Measurements from ENCODE around the gene VGLL4. TPM values are rescaled to one million over a fixed set of nuclear protein-coding genes. Genes with fewer than 3 reads are reported as not detected.

Gene VGLL4
- total RNA-seq, 1 experiment from 2014 or later = 46.1 TPM

DNA sequence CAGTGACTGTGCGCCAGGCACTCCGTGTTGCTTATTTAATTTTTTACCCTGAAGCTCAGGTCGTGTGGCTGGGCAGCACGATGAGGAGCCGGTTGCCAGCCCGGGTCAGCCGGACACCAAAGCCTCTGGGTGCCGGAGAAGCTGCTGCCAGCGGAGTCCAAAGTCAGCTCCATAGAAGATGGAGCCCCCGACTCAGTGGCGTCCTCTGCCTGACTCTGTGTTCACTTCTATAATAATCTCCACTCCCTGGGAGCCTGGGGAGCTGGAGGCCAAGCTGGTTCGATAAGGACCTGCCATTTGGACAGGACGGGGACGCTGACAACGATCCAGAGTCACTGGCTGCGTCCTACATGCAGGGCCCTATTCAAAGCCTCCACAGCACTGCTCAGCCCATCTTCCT, 78.6 kb downstream of the VGLL4 start:
- Mint-ChIP-seq H3K9me3 (ENCODE audit: unreplicated experiment) (no peaks in the 10 kb centered on the region), H3K4me3 (ENCODE audit: unreplicated experiment) (no peak overlapping the region), H3K4me1 (ENCODE audit: low read depth, unreplicated experiment) (no peaks in the 10 kb centered on the region), H3K36me3 (ENCODE audit: insufficient read depth, unreplicated experiment) (peaks cover 38% of the 10 kb centered on the region), H3K27ac (ENCODE audit: unreplicated experiment) (no peak overlapping the region), H3K27me3 (ENCODE audit: insufficient read depth, unreplicated experiment) (no peaks in the 10 kb centered on the region)
- CTCF ChIA-PET = no interaction called here
- Histone ChIP-seq H3K4me3 (ENCODE audit: low read depth, low read length) (no peak overlapping the region), H3K9me3 (no peaks in the 10 kb centered on the region), H3K4me1 (no peaks in the 10 kb centered on the region), H3K27me3 (replicated peaks; ENCODE audit: control insufficient read depth, insufficient read depth, low read length) (no peaks in the 10 kb centered on the region), H3K36me3 (ENCODE audit: control insufficient read depth, insufficient read depth, low read length) (no peaks in the 10 kb centered on the region)
- POLR2A ChIA-PET = no interaction called here
- no TSS peak for BruUV-seq (replicated peaks)
- TF ChIP-seq, protein P1, sequence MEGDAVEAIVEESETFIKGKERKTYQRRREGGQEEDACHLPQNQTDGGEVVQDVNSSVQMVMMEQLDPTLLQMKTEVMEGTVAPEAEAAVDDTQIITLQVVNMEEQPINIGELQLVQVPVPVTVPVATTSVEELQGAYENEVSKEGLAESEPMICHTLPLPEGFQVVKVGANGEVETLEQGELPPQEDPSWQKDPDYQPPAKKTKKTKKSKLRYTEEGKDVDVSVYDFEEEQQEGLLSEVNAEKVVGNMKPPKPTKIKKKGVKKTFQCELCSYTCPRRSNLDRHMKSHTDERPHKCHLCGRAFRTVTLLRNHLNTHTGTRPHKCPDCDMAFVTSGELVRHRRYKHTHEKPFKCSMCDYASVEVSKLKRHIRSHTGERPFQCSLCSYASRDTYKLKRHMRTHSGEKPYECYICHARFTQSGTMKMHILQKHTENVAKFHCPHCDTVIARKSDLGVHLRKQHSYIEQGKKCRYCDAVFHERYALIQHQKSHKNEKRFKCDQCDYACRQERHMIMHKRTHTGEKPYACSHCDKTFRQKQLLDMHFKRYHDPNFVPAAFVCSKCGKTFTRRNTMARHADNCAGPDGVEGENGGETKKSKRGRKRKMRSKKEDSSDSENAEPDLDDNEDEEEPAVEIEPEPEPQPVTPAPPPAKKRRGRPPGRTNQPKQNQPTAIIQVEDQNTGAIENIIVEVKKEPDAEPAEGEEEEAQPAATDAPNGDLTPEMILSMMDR (IDR thresholded peaks at IDR 0.05; ENCODE audit: insufficient read depth in 1 of 2, low read depth in 1 of 2, low read length in 1 of 2, severe bottlenecking in 1 of 2, unreplicated experiment in 1 of 2) = no peak
- intact Hi-C loops (cut with micrococcal nuclease; ENCODE audit: unreplicated experiment) = no loop called here
- no peak for DNase-seq

- CTCF ChIA-PET = no interaction called here
- Mint-ChIP-seq H3K9me3 (ENCODE audit: unreplicated experiment) (no peaks in the 10 kb centered on the region), H3K4me3 (ENCODE audit: unreplicated experiment) (no peak overlapping the region), H3K4me1 (ENCODE audit: low read depth, unreplicated experiment) (no peaks in the 10 kb centered on the region), H3K36me3 (ENCODE audit: insufficient read depth, unreplicated experiment) (peaks cover 43% of the 10 kb centered on the region), H3K27me3 (ENCODE audit: insufficient read depth, unreplicated experiment) (no peaks in the 10 kb centered on the region), H3K27ac (ENCODE audit: unreplicated experiment) (no peak overlapping the region)
- Histone ChIP-seq H3K4me3 (ENCODE audit: low read depth, low read length) (no peak overlapping the region), H3K9me3 (no peaks in the 10 kb centered on the region), H3K27me3 (replicated peaks; ENCODE audit: control insufficient read depth, insufficient read depth, low read length) (no peaks in the 10 kb centered on the region), H3K4me1 (no peaks in the 10 kb centered on the region), H3K36me3 (ENCODE audit: control insufficient read depth, insufficient read depth, low read length) (no peaks in the 10 kb centered on the region)
- POLR2A ChIA-PET = no interaction called here
- BruUV-seq (replicated peaks) = no TSS peak
- no peak for DNase-seq
- TF ChIP-seq, protein P1 (IDR thresholded peaks at IDR 0.05; ENCODE audit: insufficient read depth in 1 of 2, low read depth in 1 of 2, low read length in 1 of 2, severe bottlenecking in 1 of 2, unreplicated experiment in 1 of 2) = no peak
- intact Hi-C loops (cut with micrococcal nuclease; ENCODE audit: unreplicated experiment) = no loop called here
Measured at GRCh38 chr3:11564577-11565001, 79.1 kb downstream of the VGLL4 start.

DNA sequence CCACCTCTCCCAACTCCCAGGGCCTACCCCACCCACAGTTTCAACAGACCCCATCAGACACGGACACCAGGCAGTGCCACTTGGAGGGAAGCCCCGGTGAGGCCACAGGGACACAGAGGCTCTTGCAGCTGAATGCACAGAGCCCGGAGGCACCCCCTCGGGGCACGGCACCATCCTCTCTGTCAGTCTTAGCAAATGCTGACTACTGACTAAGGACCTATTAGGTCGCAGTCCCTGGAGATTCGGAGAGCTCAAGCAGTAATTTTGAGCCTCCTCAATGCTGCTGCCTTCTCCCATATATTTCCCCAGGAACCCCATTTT, 79.9 kb downstream of the VGLL4 start:
- POLR2A ChIA-PET = no interaction called here
- intact Hi-C loops (cut with micrococcal nuclease; ENCODE audit: unreplicated experiment) = no loop called here

More for the DNA sequence above, 79.9 kb downstream of the VGLL4 start:
- TF ChIP-seq, protein P1 (IDR thresholded peaks at IDR 0.05; ENCODE audit: insufficient read depth in 1 of 2, low read depth in 1 of 2, low read length in 1 of 2, severe bottlenecking in 1 of 2, unreplicated experiment in 1 of 2) = no peak
- no TSS peak for BruUV-seq (replicated peaks)
- Histone ChIP-seq H3K9me3 (no peaks in the 10 kb centered on the region), H3K27me3 (replicated peaks; ENCODE audit: control insufficient read depth, insufficient read depth, low read length) (no peaks in the 10 kb centered on the region), H3K4me1 (no peaks in the 10 kb centered on the region), H3K4me3 (ENCODE audit: low read depth, low read length) (no peak overlapping the region), H3K36me3 (ENCODE audit: control insufficient read depth, insufficient read depth, low read length) (no peaks in the 10 kb centered on the region)
- no peaks in the 10 kb centered on the region for H3K4me1 Mint-ChIP-seq (ENCODE audit: low read depth, unreplicated experiment)
- H3K4me3 Mint-ChIP-seq (ENCODE audit: unreplicated experiment) = no peak overlapping the region
- no peak overlapping the region for H3K27ac Mint-ChIP-seq (ENCODE audit: unreplicated experiment)
- H3K27me3 Mint-ChIP-seq (ENCODE audit: insufficient read depth, unreplicated experiment) = no peaks in the 10 kb centered on the region
- no peaks in the 10 kb centered on the region for H3K9me3 Mint-ChIP-seq (ENCODE audit: unreplicated experiment)
- DNase-seq = no peak
- CTCF ChIA-PET = no interaction called here
- peaks cover 39% of the 10 kb centered on the region for H3K36me3 Mint-ChIP-seq (ENCODE audit: insufficient read depth, unreplicated experiment)

Measured in Caco-2 (cell line).